ENCODE measurements around the gene CYP8B1.

- TF ChIP-seq CTCF (optimal IDR thresholded peaks at IDR 0.05 in 1 of 3, IDR thresholded peaks at IDR 0.05 in 1 of 3, conservative IDR thresholded peaks at IDR 0.05 in 1 of 3; ENCODE audit: extremely low read depth in 1 of 3, insufficient read depth in 2 of 3, low read length in 3 of 3) (no peak), EZH2 (IDR thresholded peaks at IDR 0.05; ENCODE audit: low read length) (no peak)
Measured at GRCh38 chr3:42844412-42844713, 31.3 kb downstream of the CYP8B1 start.

Data from keratinocyte (primary cell).